Heart left ventricle (tissue), 13 donors: ENCODE measurements around the gene LAMA2.

Experiments
- POLR2A ChIP-seq, 2 donors: fragments of 450-650 bp; IDR thresholded peaks; one replicate each; pipeline ENCODE4 v1.6.1; 2017; ENCODE audit warnings: antibody characterized with exemption in 2 of 2, mild to moderate bottlenecking in 2 of 2, moderate library complexity in 2 of 2
- TF ChIP-seq, protein P1 (sequence below), 12 donors: fragments of 200-600 bp; sonication (generic) in 4 of 12; IDR thresholded peaks; one replicate each; pipeline versions ENCODE4 v1.5.0 to v1.8.0; 2018 to 2022; ENCODE audit warnings: antibody characterized with exemption in 12 of 12, mild to moderate bottlenecking in 5 of 12
- donor health status: ischemic (EF 13 %, LVEDD 7.1; RV severe dilation, severe dysfunction).
- donor health status: DM: no; HTN: yes; CAD: no.
- donor health status: DM: no; HTN: no; CAD: no.
- donor health status: ischemic (EF 25% LVEDD 6.9; RV normal size, moderate dysfunction).
- donor health status: ischemic (EF 25% LVEDD 5.7; RV mildly dilated, moderate dysfunction).
- donor health status: ischemic (EF 35%, LVEDD 5.7; RV mildly dilated, moderate dysfunction).
- donor health status: nonischemic (EF 11% LVEDD 7.7; RV severe dilation, severe dysfunction).
- donor health status: DM: yes; HTN: yes; CAD: no.
- donor health status: PGD.
- donor health status: ischemic (EF 29% LVEDD 5.4; RV normal size, mild dysfunction).
- donor health status: nonischemic (EF 23%, LVEDD 6.1; RV moderate dilation, normal function).

DNA sequence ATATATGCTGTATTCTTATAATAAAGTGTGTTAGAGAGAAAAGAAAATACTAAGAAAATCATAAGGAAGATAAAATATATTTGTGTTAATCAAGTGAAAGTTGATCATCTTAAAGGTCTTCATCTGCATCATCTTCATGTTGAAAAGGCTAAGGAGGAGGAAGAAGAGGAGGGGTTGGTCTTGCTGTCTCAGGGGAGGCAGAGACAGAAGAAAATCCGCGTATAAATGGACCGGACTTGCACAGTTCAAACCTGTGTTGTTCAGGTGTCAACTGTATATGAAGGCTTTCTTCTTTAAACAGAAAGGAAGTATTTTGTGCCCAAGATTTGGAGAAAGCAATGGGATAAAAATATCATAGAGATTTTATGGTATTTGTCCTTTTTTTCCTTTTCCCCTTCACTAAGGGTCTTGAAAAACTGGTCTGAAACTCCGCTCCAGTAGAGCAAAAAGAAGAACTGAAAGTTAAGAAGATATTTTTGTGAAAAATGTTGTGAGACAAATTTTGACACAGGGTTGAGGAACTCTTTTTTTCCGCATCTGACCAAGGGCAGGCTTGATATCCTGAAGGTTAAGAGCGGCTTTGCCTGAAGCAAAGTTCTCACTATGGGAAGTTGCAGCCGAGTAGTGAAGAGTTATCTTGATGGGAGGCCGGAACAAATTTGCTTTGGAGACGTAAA, 350.7 kb downstream of the LAMA2 start:
- TF ChIP-seq, protein P1, sequence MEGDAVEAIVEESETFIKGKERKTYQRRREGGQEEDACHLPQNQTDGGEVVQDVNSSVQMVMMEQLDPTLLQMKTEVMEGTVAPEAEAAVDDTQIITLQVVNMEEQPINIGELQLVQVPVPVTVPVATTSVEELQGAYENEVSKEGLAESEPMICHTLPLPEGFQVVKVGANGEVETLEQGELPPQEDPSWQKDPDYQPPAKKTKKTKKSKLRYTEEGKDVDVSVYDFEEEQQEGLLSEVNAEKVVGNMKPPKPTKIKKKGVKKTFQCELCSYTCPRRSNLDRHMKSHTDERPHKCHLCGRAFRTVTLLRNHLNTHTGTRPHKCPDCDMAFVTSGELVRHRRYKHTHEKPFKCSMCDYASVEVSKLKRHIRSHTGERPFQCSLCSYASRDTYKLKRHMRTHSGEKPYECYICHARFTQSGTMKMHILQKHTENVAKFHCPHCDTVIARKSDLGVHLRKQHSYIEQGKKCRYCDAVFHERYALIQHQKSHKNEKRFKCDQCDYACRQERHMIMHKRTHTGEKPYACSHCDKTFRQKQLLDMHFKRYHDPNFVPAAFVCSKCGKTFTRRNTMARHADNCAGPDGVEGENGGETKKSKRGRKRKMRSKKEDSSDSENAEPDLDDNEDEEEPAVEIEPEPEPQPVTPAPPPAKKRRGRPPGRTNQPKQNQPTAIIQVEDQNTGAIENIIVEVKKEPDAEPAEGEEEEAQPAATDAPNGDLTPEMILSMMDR (IDR thresholded peaks at IDR 0.05) = no peak
- TF ChIP-seq POLR2A (IDR thresholded peaks at IDR 0.05) = no peak
